ENCODE data around the gene RAB5B.

DNA sequence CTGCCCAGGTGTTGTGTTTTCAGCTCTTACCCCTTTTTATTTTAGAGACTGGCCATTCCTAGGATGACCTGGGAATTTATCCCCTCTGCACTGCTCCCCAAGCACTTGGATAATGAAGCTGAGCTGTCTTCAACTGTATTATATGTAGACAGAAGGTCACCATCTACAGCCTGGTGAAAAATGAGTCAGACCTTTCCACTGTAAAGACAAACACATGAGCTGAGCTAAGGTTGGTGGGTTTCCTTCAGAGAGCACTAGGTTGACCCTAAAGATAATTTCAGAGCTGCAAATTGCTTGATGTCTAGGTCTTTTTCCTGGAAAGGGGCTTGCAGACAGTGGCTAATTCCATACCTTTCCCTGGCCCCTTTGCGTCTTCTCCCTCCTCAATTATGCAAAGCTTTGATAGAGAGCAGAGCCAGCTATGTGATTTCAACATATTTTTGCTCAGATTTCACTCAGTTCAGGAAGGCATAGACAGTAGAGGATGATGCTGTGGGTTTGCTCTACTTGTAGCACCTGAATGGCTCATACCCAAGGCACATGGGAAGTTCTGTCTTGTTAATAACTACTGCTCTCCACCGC lies 37.7 kb downstream of the RAB5B start:
- TF ChIP-seq, protein P1, sequence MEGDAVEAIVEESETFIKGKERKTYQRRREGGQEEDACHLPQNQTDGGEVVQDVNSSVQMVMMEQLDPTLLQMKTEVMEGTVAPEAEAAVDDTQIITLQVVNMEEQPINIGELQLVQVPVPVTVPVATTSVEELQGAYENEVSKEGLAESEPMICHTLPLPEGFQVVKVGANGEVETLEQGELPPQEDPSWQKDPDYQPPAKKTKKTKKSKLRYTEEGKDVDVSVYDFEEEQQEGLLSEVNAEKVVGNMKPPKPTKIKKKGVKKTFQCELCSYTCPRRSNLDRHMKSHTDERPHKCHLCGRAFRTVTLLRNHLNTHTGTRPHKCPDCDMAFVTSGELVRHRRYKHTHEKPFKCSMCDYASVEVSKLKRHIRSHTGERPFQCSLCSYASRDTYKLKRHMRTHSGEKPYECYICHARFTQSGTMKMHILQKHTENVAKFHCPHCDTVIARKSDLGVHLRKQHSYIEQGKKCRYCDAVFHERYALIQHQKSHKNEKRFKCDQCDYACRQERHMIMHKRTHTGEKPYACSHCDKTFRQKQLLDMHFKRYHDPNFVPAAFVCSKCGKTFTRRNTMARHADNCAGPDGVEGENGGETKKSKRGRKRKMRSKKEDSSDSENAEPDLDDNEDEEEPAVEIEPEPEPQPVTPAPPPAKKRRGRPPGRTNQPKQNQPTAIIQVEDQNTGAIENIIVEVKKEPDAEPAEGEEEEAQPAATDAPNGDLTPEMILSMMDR (IDR thresholded peaks at IDR 0.05; ENCODE audit: insufficient read depth, low read length, poor library complexity, severe bottlenecking), result no peak
- TF ChIP-seq EZH2phosphoT487 (conservative IDR thresholded peaks at IDR 0.05; ENCODE audit: low read length), result no peak
